Keratinocyte (primary cell): ENCODE results near the gene MRPS15. TPM values are rescaled to one million over a fixed set of nuclear protein-coding genes. Genes with fewer than 3 reads are reported as not detected.

Experiments
- DNase-seq: peaks from one replicate; pipeline ENCODE4 v3.0.0-alpha.2; 2011; ENCODE audit warnings: low read depth, missing footprints, low spot score
- FAIRE-seq: peaks from 2 replicates; lab custom pipeline; 2011; peaks lifted over from hg19 to GRCh38; lab: Jason Lieb, UNC
- H2AFZ ChIP-seq: 2 replicates; pipeline ENCODE4 v1.6.0; 2012; ENCODE audit warnings: low read length, control low read depth, inconsistent platforms; ENCODE audit not compliant: control insufficient read depth
- H3K27ac ChIP-seq: 2 replicates; pipeline ENCODE4 v1.5.1; 2011; ENCODE audit warnings: low read length; ENCODE audit not compliant: control insufficient read depth, insufficient read depth
- H3K27me3 ChIP-seq: 3 replicates; pipeline ENCODE4 v1.6.0; 2011; ENCODE audit warnings: low read length; ENCODE audit not compliant: control insufficient read depth, insufficient read depth; ENCODE audit errors: extremely low read depth
- H3K36me3 ChIP-seq, 2 experiments: 2 replicates in 1 of 2; 3 replicates in 1 of 2; pipeline ENCODE4 v1.5.1; 2011; ENCODE audit warnings: low read length in 2 of 2, mild to moderate bottlenecking in 1 of 2; ENCODE audit not compliant: control insufficient read depth in 2 of 2, insufficient read depth in 2 of 2; ENCODE audit errors: extremely low read depth in 1 of 2
- H3K4me1 ChIP-seq: 3 replicates; pipeline ENCODE4 v1.5.1; 2011; ENCODE audit warnings: low read length; ENCODE audit not compliant: control insufficient read depth, insufficient read depth; ENCODE audit errors: extremely low read depth
- H3K4me2 ChIP-seq: 3 replicates; pipeline ENCODE4 v1.6.0; 2011; ENCODE audit warnings: low read depth, low read length; ENCODE audit not compliant: control insufficient read depth, insufficient read depth; ENCODE audit errors: extremely low read depth
- H3K4me3 ChIP-seq, 3 experiments: fragments of 200-600 bp in 1 of 3; sonication (generic) in 1 of 3; 2 replicates in 2 of 3; 3 replicates in 1 of 3; pipeline ENCODE4 v1.5.1; 2011 to 2016; ENCODE audit warnings: low read length in 3 of 3, mild to moderate bottlenecking in 3 of 3, control low read depth in 2 of 3, inconsistent platforms in 1 of 3, low read depth in 1 of 3, mixed read lengths in 1 of 3, mixed run types in 1 of 3, moderate library complexity in 1 of 3; ENCODE audit not compliant: control insufficient read depth in 2 of 3, insufficient read depth in 2 of 3; ENCODE audit errors: extremely low read depth in 1 of 3
- H3K79me2 ChIP-seq: 2 replicates; pipeline ENCODE4 v1.6.0; 2012; ENCODE audit warnings: low read length; ENCODE audit not compliant: control insufficient read depth, insufficient read depth
- H3K9ac ChIP-seq: 3 replicates; pipeline ENCODE4 v1.6.0; 2011; ENCODE audit warnings: low read length; ENCODE audit not compliant: control insufficient read depth, insufficient read depth; ENCODE audit errors: extremely low read depth
- H3K9me1 ChIP-seq: 3 replicates; pipeline ENCODE4 v1.6.0; 2011; ENCODE audit warnings: low read length; ENCODE audit not compliant: control insufficient read depth, insufficient read depth; ENCODE audit errors: extremely low read depth
- H3K9me3 ChIP-seq: 2 replicates; pipeline ENCODE4 v1.5.1; 2012; ENCODE audit warnings: low read depth, low read length; ENCODE audit not compliant: control insufficient read depth
- H4K20me1 ChIP-seq: 3 replicates; pipeline ENCODE4 v1.6.0; 2011; ENCODE audit warnings: low read length; ENCODE audit not compliant: control insufficient read depth, insufficient read depth; ENCODE audit errors: extremely low read depth
- EZH2 ChIP-seq: IDR thresholded peaks from one replicate; pipeline ENCODE4 v1.6.1; 2012; ENCODE audit warnings: inconsistent platforms, mild to moderate bottlenecking, low read length, moderate library complexity
- dilution Hi-C: fragments of 300-500 bp; cut with MboI; formaldehyde crosslinking; loops from one replicate; pipeline ENCODE4 v1.7.0; 2020; ENCODE audit warnings: low sequenced_read_pairs; ENCODE audit not compliant: extremely low pct_ligation_motif_present
- polyA plus RNA-seq, 5 experiments: library from polyadenylated mRNA; depleted of rRNA in 3 of 5; stranded (reverse) in 3 of 5; stranded (forward) in 1 of 5; unstranded in 1 of 5; fragments of >200 nt; gene quantifications; 1 replicate in 1 of 5; 2 replicates in 3 of 5; 3 replicates in 1 of 5; pipeline versions ENCODE4 v1.2.1 to v1.2.3, GENCODE V29; 2011 to 2012; ENCODE audit warnings: missing spikeins in 2 of 5, low read depth in 1 of 5, low replicate concordance in 1 of 5
- TF ChIP-seq, protein P1 (sequence below), 3 experiments: IDR thresholded peaks in 1 of 3; conservative IDR thresholded peaks in 1 of 3; optimal IDR thresholded peaks in 1 of 3; 2 replicates in 2 of 3; 3 replicates in 1 of 3; pipeline versions ENCODE3 to v1.5.1; 2011; ENCODE audit warnings: low read length in 3 of 3, mild to moderate bottlenecking in 3 of 3, moderate library complexity in 2 of 3, control low read depth in 1 of 3, inconsistent platforms in 1 of 3; ENCODE audit not compliant: insufficient read depth in 2 of 3; ENCODE audit errors: extremely low read depth in 1 of 3

The MRPS15 gene
- polyA plus RNA-seq, 1 donor (not counting 4 experiments of a cell fraction or from before 2014, with no cell fraction given), result 130 TPM

DNA sequence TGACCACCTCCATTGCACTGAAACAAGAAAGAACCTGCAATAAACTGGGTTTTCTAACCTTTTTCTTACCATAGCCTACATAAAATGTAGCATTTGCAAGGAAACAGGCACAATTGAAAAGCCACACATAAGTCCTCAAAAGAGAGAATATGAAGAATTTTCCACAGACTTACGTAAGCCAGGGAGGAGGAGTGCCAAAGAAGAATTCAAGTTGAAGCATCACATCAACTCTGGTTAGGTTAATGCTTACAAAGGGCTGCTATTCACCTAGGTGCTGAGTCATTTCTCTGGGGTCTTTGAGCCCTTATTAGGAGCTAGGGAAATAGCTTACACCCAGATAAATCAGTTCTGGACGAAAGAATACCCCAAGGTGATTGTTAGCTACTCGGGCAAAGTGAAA is 23.5 kb downstream of the MRPS15 start:
- FAIRE-seq (no peak), DNase-seq (no peak)
- Histone ChIP-seq H3K9me1 (no peaks in the 10 kb centered on the region), H3K27me3 (no peaks in the 10 kb centered on the region), H3K4me2 (no peak overlapping the region), H3K79me2 (no peaks in the 10 kb centered on the region), H3K4me1 (peaks cover 15% of the 10 kb centered on the region), H4K20me1 (no peaks in the 10 kb centered on the region), H3K9me3 (no peaks in the 10 kb centered on the region), H3K27ac (no peak overlapping the region), H3K9ac (no peak overlapping the region), H3K36me3 (no peaks in the 10 kb centered on the region), H3K4me3 (no peak overlapping the region), H2AFZ (no peak overlapping the region)
- dilution Hi-C loops, result no loop called here
- no peak for TF ChIP-seq EZH2
- TF ChIP-seq, protein P1, sequence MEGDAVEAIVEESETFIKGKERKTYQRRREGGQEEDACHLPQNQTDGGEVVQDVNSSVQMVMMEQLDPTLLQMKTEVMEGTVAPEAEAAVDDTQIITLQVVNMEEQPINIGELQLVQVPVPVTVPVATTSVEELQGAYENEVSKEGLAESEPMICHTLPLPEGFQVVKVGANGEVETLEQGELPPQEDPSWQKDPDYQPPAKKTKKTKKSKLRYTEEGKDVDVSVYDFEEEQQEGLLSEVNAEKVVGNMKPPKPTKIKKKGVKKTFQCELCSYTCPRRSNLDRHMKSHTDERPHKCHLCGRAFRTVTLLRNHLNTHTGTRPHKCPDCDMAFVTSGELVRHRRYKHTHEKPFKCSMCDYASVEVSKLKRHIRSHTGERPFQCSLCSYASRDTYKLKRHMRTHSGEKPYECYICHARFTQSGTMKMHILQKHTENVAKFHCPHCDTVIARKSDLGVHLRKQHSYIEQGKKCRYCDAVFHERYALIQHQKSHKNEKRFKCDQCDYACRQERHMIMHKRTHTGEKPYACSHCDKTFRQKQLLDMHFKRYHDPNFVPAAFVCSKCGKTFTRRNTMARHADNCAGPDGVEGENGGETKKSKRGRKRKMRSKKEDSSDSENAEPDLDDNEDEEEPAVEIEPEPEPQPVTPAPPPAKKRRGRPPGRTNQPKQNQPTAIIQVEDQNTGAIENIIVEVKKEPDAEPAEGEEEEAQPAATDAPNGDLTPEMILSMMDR (optimal IDR thresholded peaks at IDR 0.05 in 1 of 3, IDR thresholded peaks at IDR 0.05 in 1 of 3, conservative IDR thresholded peaks at IDR 0.05 in 1 of 3; ENCODE audit: extremely low read depth in 1 of 3, insufficient read depth in 2 of 3, low read length in 3 of 3), result no peak

DNA sequence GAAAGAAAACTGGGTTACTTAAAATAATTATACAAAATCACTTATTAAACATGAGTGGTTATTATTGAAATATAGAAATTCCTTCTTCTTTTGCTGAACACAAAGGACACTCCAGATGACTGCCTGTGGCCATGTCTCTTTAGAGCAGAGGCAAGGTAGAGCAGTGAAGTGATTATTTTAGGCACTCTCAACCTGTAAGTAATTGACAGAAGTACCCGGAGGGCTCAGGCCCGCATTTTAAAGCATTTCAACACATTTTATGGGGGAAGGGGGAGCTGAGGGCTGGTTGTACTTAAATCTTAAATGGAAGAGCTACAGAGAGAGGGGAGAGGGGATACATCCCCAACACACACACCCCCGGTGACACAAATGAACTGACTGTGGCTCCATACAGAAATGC is 24.1 kb downstream of the MRPS15 start:
- Histone ChIP-seq H3K27ac (no peak overlapping the region), H3K79me2 (no peaks in the 10 kb centered on the region), H3K4me3 (no peak overlapping the region), H3K36me3 (no peaks in the 10 kb centered on the region), H3K27me3 (no peaks in the 10 kb centered on the region), H2AFZ (no peak overlapping the region), H3K4me2 (no peak overlapping the region), H3K4me1 (peaks cover 15% of the 10 kb centered on the region), H3K9me1 (no peaks in the 10 kb centered on the region), H3K9ac (no peak overlapping the region), H3K9me3 (no peaks in the 10 kb centered on the region), H4K20me1 (no peaks in the 10 kb centered on the region)
- dilution Hi-C loops, result no loop called here
- FAIRE-seq, result no peak
- TF ChIP-seq EZH2, result no peak
- TF ChIP-seq, protein P1 (optimal IDR thresholded peaks at IDR 0.05 in 1 of 3, IDR thresholded peaks at IDR 0.05 in 1 of 3, conservative IDR thresholded peaks at IDR 0.05 in 1 of 3; ENCODE audit: extremely low read depth in 1 of 3, insufficient read depth in 2 of 3, low read length in 3 of 3), result no peak
- DNase-seq, result no peak
